GM18951 (cell line): Measurements from ENCODE around the gene PLXND1.

Source experiments
- POLR2A ChIP-seq: IDR thresholded peaks from 4 replicates; pipeline ENCODE4 v1.6.1; 2011; ENCODE audit warnings: mild to moderate bottlenecking; ENCODE audit not compliant: insufficient read length, insufficient read depth; ENCODE audit errors: extremely low read depth
- in situ Hi-C: fragments of 300-500 bp; cut with MboI; formaldehyde crosslinking; loops from one replicate; pipeline ENCODE4 v1.12.0; 2022; ENCODE audit warnings: low sequenced_read_pairs, mixed read lengths, inconsistent platforms; ENCODE audit not compliant: unreplicated experiment

The PLXND1 gene

DNA sequence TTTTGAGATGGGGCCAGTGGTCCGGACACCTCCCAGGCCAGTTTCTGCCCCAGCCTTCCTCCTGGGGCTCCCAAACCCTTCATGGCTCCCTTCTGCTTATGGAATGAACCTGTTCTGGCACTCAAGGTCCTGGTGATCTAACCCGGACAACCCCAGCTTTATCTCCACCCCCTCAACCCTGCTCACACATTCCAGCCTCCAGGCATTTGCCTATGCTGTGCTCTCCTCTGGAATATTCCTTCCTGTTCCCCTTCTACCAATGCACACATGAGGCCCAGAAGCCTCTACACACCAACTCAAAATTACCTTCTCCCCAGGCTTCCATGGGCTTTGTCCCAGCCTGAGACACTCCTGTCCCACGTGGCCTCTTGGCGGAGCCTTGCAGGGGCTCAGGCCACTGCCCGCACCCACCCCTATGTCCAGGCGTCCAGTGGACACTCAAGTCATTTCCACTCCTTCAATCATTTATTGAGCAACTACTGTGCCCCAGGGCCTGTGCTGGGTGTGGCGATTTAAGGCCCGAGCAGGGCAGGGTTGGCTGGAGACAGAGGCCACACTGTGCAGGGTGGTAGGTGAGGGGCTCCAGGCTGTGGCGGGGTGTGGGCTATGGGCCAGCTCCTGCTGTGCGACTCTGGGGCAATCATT, 18.8 kb downstream of the PLXND1 start:
- no peak for TF ChIP-seq POLR2A
- in situ Hi-C loops, result no loop called here

DNA sequence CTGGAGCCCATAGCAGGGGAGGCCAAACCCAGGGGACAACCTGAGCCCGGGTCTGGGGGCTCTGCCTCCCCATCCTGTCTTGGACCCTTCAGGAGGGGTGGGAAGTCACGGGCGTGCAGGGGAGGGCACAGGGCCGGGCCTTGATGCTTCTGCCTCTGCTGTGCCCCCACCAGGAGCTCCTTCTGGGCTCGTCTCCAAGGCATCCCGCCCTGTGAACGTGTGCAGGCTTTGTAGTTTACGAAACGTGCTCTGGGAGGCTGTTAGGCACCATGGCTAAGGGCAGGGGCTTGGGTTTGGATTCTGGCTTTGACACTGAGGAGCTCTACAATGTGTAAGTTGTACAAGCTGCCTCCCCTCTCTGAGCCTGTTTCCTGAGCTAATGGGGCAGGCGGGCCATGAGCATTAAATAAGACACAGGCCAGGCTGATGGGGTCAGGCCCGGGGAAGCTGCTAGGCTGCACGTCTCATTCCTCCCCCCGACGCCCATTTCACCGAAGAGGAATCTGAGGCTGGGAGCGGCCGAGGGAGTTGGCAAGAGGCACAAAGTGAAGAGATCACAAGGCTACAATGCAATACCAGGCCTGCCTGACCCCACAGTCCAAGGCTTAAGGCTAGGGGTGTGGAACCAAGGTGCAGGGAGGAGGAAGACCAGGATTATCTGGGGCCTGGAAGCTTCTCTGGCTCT, 19.6 kb downstream of the PLXND1 start:
- TF ChIP-seq POLR2A, result no peak
- in situ Hi-C loops, result no loop called here

DNA sequence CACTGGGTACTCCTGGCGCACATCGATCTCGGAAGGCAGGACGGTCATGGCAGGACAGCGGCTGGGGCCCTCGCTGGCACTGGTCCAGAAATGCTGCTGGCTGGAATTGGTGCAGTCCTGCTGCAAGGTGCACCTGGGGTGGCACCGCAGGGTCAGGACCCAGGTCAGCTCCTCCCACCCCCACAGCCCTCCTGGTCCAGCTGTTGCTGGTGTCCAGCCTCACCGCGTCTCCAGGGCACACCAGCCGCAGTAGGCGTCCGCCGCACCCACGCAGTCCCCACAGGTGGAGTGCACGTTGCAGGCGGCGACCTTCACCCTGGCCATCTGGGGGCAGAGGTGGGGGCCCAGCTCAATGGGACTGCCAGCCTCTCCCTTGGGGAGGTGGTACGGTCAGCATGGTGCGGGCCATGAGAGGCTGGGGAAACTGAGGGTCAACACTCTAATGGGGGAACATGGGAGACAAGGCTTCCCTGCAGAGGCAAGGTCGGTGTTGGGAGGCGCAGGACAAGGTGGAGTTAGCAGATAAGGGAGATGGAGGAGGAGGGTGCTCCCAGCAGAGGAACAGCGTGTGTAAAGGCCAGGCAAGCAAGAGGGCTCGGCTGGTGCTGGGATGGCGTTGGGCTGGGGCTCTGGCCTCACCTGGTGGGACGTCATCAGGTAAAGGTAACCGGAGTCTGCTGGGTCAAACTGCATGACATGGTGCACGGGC, 20.4 kb downstream of the PLXND1 start:
- in situ Hi-C loops, result no loop called here

DNA sequence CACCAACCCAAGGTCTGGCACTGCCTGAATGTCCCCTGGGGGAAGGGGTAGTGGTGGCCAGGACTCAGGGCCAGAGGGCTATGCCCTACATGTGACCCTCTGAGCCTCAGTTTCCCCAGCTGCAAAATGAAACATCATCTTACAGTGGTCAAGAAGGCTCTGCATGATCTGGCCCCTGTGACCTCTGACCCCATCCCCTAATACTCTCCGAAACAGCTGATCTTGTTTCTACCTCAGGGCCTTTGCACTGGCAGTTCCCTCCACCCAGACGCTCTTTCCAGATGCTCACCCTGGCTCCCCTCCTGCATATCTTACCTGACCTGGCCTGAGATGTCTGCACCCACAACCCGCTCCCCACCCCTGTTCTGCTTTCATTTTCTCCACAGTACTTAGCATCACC, 21.8 kb downstream of the PLXND1 start:
- TF ChIP-seq POLR2A, result no peak
- in situ Hi-C loops, result no loop called here

More for the DNA sequence above, 20.4 kb downstream of the PLXND1 start:
- TF ChIP-seq POLR2A, result no peak

DNA sequence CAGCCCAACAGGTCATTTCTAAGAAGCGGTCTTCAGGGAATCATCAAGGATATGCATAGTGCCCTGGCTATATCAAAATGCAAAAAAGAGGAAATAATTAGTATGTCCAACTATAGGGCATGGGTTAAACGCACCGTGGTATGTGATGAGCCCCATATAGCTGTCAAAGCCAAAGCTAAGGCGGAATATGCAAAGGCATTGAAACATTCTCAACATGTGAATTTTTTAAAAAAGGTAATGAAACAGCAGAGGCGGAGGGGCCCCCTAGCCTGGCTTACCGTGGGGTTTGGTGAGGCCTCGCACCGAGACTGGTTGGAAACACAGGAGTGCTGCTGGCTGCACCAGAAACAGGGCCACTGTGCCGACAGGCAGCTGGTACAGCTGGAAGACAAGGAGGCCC, 23.2 kb downstream of the PLXND1 start:
- in situ Hi-C loops, result no loop called here
- no peak for TF ChIP-seq POLR2A

DNA sequence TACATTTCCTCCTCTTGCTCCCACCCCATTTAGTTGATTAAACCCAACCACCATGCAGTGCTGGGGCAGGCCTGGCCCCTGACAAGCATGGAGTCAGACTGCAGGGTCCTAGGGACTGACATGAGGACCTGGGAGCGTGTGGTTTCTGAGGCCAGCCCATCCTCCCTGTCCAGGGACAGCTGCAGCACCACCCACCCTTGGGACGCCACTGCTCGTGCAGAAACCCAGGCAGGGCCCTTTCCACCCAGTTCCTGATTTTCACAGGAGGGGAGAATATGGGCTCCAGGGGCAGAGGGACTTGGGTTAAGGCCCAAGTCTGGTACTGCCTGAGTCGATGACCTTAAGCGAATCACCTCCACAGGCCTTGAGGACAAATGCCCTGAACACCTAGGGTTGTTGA, 23.7 kb downstream of the PLXND1 start:
- in situ Hi-C loops, result no loop called here
- TF ChIP-seq POLR2A, result no peak

DNA sequence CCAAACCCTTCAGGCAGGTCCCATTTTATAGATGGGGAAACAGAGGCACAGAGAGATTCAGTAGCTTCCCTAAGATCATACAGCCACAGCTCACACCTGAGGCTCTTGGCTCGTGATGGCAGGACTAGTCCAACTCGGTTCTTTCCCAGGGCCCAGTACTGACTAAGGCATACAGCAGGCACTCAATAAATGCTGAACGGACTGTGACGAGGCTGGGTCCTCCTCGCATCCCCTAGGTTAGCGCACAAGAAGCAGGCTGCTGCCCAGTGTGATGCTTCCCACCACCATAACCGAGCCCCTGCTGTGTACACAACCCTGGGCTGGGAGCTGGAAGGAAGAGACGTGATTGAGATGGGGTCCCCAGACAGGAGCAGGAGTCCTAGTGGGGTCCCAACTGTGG, 24.9 kb downstream of the PLXND1 start:
- TF ChIP-seq POLR2A, result no peak
- in situ Hi-C loops, result no loop called here

DNA sequence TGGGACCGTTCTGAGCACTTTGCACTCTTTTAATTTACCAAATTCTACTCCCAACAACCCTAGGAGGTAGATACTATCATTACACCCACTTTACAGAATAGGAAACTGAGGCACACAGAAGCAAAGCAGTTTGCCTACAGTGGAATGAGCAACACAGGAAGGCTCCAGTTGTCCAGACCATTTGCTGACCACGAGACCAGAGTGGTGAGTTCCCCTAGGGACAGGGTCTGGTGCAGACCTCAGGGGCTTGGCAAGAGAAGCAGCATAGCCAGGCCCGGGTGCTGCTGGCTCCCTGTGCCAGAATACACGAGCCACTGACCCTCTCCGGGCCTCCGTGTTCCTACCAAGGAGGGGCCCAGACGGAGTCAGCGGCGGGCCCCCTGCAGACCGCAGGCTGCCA, 26.5 kb downstream of the PLXND1 start:
- in situ Hi-C loops, result no loop called here
- no peak for TF ChIP-seq POLR2A

DNA sequence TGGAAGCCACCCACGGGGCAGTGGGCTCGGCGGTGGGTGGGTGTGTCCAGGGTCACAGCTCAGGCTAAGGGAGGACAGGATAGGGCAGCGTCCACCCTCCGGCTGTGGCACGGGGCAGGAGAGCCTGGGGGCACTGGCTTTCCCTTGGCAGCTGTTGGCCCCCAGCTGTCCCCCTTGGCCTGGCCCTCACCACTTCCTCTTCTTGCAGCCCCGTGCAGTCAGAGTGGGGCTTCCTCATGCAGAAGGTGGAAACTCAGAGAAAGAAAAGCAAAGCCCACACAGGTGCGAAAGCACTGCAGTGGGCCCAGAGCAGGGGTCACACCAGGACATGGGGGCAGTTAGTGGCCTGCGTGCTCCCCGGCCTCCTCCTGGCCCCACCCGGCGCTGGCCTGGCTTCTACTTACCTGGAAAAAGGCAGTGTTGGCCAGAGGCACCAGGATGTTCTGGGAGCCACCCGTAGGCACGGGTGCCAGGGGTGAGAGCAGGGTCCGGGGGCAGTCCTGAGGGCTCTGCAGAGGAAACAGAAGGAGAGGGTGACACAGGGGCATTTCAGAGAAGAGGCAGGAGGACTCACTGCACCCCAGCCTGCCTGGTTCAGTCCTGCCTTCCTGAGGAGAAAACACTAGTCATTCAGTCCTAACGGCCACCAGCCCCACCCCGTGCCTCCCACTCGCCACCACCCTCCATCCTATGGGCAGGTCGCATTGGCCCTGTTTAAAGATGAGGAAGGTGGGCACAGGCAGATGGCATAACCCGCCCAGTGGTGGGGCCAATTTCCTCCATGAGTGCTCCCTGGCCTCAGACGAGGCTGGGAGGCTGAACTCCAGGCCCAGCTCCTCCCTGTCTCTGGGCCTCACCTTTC, 28.3 kb downstream of the PLXND1 start:
- TF ChIP-seq POLR2A, result no peak
- in situ Hi-C loops, result no loop called here

DNA sequence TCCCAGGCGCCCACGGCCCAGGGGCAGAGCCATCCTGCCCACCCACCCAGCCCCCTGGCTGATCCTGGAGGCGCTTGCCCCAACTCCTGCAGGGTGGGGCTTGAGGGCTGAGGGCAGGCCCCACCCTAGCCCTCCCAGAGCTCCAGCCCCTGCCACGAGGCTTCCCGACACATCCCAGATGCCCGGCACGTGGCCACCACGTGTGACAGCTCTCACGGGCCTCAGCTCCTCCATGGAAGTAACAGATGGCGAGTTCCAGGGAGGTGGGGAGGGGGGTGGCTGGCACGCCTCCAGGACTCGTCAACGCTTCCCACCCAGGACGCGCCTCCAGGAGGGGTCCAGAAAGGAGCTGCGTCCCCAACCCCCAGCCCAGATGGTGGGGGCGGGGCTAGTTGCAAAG, 29.1 kb downstream of the PLXND1 start:
- in situ Hi-C loops, result no loop called here
- no peak for TF ChIP-seq POLR2A

DNA sequence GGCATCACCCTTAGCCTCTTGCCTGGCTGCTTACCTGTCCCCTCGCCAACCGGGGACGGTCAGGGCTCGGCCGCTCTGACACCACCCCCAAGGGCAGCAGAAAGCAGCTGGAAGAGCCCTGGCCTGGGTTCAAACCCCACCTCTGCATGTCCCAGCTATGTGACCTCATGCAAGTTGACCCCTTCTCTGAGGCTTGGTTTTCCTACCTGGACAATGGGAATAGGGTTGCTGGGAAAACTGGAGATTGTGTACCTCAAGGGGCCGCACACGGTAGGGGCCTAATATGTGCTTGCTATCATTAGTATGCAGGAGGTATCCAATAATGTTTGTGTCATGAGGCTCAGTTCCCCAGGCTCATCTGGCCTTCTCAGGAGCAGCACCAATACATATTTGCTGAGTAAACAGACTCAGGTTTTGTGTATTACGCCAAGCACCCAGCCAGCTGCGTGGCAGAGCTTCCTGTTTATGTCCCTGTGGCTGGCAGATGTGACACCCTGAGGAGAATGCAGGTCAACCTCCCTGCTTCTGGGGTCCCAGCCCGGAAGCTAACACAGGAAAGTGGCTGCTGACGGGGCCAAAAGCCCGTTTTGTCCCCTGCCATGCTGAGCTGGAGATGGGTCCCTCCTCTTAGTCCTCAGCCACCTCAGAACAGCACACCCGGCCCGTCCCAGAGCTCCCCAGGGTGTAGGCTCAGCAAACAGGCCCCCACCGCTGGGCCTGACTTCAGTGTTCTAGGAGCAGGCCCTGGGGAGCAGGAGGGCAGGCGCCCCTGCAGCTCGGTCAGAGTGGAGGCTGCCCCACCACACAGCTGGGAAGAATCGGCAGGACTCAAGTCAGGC, 29.7 kb downstream of the PLXND1 start:
- in situ Hi-C loops, result no loop called here
- TF ChIP-seq POLR2A, result no peak

DNA sequence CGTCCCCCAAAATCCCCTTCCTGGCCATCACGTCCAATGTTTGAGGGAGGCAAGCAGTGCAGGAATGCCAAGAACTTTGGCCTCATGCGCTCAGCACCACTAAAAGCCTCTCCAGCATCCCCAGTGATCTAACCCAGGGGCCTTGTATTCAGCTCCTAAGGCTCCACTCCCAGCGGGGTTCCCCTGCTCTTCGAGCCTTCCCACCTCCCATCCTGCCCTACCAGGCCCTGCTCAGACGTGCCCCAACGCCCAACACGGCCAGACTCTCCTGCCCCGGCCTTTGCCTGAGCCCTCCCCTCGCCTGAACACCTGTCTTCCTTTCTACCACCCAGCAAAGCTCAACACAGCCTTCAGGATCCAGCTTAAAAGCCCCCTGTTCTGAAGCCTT, 30.5 kb downstream of the PLXND1 start:
- TF ChIP-seq POLR2A, result no peak
- in situ Hi-C loops, result no loop called here
